Keratinocyte (primary cell): Measurements from ENCODE around the gene IGSF8. TPM values are rescaled to one million over a fixed set of nuclear protein-coding genes. Genes with fewer than 3 reads are reported as not detected.

ENCODE experiments used
- DNase-seq: peaks from one replicate; pipeline ENCODE4 v3.0.0-alpha.2; 2011; ENCODE audit warnings: low read depth, missing footprints, low spot score
- FAIRE-seq: peaks from 2 replicates; lab custom pipeline; 2011; peaks lifted over from hg19 to GRCh38; lab: Jason Lieb, UNC
- H2AFZ ChIP-seq: 2 replicates; pipeline ENCODE4 v1.6.0; 2012; ENCODE audit warnings: low read length, control low read depth, inconsistent platforms; ENCODE audit not compliant: control insufficient read depth
- H3K27ac ChIP-seq: 2 replicates; pipeline ENCODE4 v1.5.1; 2011; ENCODE audit warnings: low read length; ENCODE audit not compliant: control insufficient read depth, insufficient read depth
- H3K27me3 ChIP-seq: 3 replicates; pipeline ENCODE4 v1.6.0; 2011; ENCODE audit warnings: low read length; ENCODE audit not compliant: control insufficient read depth, insufficient read depth; ENCODE audit errors: extremely low read depth
- H3K36me3 ChIP-seq, 2 experiments: 2 replicates in 1 of 2; 3 replicates in 1 of 2; pipeline ENCODE4 v1.5.1; 2011; ENCODE audit warnings: low read length in 2 of 2, mild to moderate bottlenecking in 1 of 2; ENCODE audit not compliant: control insufficient read depth in 2 of 2, insufficient read depth in 2 of 2; ENCODE audit errors: extremely low read depth in 1 of 2
- H3K4me1 ChIP-seq: 3 replicates; pipeline ENCODE4 v1.5.1; 2011; ENCODE audit warnings: low read length; ENCODE audit not compliant: control insufficient read depth, insufficient read depth; ENCODE audit errors: extremely low read depth
- H3K4me2 ChIP-seq: 3 replicates; pipeline ENCODE4 v1.6.0; 2011; ENCODE audit warnings: low read depth, low read length; ENCODE audit not compliant: control insufficient read depth, insufficient read depth; ENCODE audit errors: extremely low read depth
- H3K4me3 ChIP-seq, 3 experiments: fragments of 200-600 bp in 1 of 3; sonication (generic) in 1 of 3; 2 replicates in 2 of 3; 3 replicates in 1 of 3; pipeline ENCODE4 v1.5.1; 2011 to 2016; ENCODE audit warnings: low read length in 3 of 3, mild to moderate bottlenecking in 3 of 3, control low read depth in 2 of 3, inconsistent platforms in 1 of 3, low read depth in 1 of 3, mixed read lengths in 1 of 3, mixed run types in 1 of 3, moderate library complexity in 1 of 3; ENCODE audit not compliant: control insufficient read depth in 2 of 3, insufficient read depth in 2 of 3; ENCODE audit errors: extremely low read depth in 1 of 3
- H3K79me2 ChIP-seq: 2 replicates; pipeline ENCODE4 v1.6.0; 2012; ENCODE audit warnings: low read length; ENCODE audit not compliant: control insufficient read depth, insufficient read depth
- H3K9ac ChIP-seq: 3 replicates; pipeline ENCODE4 v1.6.0; 2011; ENCODE audit warnings: low read length; ENCODE audit not compliant: control insufficient read depth, insufficient read depth; ENCODE audit errors: extremely low read depth
- H3K9me1 ChIP-seq: 3 replicates; pipeline ENCODE4 v1.6.0; 2011; ENCODE audit warnings: low read length; ENCODE audit not compliant: control insufficient read depth, insufficient read depth; ENCODE audit errors: extremely low read depth
- H3K9me3 ChIP-seq: 2 replicates; pipeline ENCODE4 v1.5.1; 2012; ENCODE audit warnings: low read depth, low read length; ENCODE audit not compliant: control insufficient read depth
- H4K20me1 ChIP-seq: 3 replicates; pipeline ENCODE4 v1.6.0; 2011; ENCODE audit warnings: low read length; ENCODE audit not compliant: control insufficient read depth, insufficient read depth; ENCODE audit errors: extremely low read depth
- CTCF ChIP-seq, 3 experiments: IDR thresholded peaks in 1 of 3; conservative IDR thresholded peaks in 1 of 3; optimal IDR thresholded peaks in 1 of 3; 2 replicates in 2 of 3; 3 replicates in 1 of 3; pipeline versions ENCODE3 to v1.5.1; 2011; ENCODE audit warnings: low read length in 3 of 3, mild to moderate bottlenecking in 3 of 3, moderate library complexity in 2 of 3, control low read depth in 1 of 3, inconsistent platforms in 1 of 3; ENCODE audit not compliant: insufficient read depth in 2 of 3; ENCODE audit errors: extremely low read depth in 1 of 3
- EZH2 ChIP-seq: IDR thresholded peaks from one replicate; pipeline ENCODE4 v1.6.1; 2012; ENCODE audit warnings: inconsistent platforms, mild to moderate bottlenecking, low read length, moderate library complexity
- dilution Hi-C: fragments of 300-500 bp; cut with MboI; formaldehyde crosslinking; loops from one replicate; pipeline ENCODE4 v1.7.0; 2020; ENCODE audit warnings: low sequenced_read_pairs; ENCODE audit not compliant: extremely low pct_ligation_motif_present
- polyA plus RNA-seq, 5 experiments: library from polyadenylated mRNA; depleted of rRNA in 3 of 5; stranded (reverse) in 3 of 5; stranded (forward) in 1 of 5; unstranded in 1 of 5; fragments of >200 nt; gene quantifications; 1 replicate in 1 of 5; 2 replicates in 3 of 5; 3 replicates in 1 of 5; pipeline versions ENCODE4 v1.2.1 to v1.2.3, GENCODE V29; 2011 to 2012; ENCODE audit warnings: missing spikeins in 2 of 5, low read depth in 1 of 5, low replicate concordance in 1 of 5

IGSF8 gene
- polyA plus RNA-seq, 1 donor (not counting 4 experiments of a cell fraction or from before 2014, with no cell fraction given), result 16.5 TPM

- no peak overlapping the region for H2AFZ ChIP-seq
- no peaks in the 10 kb centered on the region for H3K79me2 ChIP-seq
- H3K9ac ChIP-seq, result no peak overlapping the region
- no peak overlapping the region for H3K4me3 ChIP-seq
- H3K36me3 ChIP-seq, result no peaks in the 10 kb centered on the region
- FAIRE-seq, result no peak
- no peak for DNase-seq
- H3K4me2 ChIP-seq, result no peak overlapping the region
- H4K20me1 ChIP-seq, result no peaks in the 10 kb centered on the region
- H3K9me3 ChIP-seq, result no peaks in the 10 kb centered on the region
- no peak for TF ChIP-seq CTCF (optimal IDR thresholded peaks at IDR 0.05 in 1 of 3, IDR thresholded peaks at IDR 0.05 in 1 of 3, conservative IDR thresholded peaks at IDR 0.05 in 1 of 3; ENCODE audit: extremely low read depth in 1 of 3, insufficient read depth in 2 of 3, low read length in 3 of 3)
- TF ChIP-seq EZH2, result no peak
- dilution Hi-C loops, result no loop called here
- H3K9me1 ChIP-seq, result no peaks in the 10 kb centered on the region
- H3K27ac ChIP-seq, result no peak overlapping the region
- H3K4me1 ChIP-seq, result no peaks in the 10 kb centered on the region
- peaks cover 20% of the 10 kb centered on the region for H3K27me3 ChIP-seq
Measured at GRCh38 chr1:160076295-160076694, 22.1 kb downstream of the IGSF8 start.

GRCh38 chr1:160075836-160076235 lies 22.6 kb downstream of the IGSF8 start:
- no peaks in the 10 kb centered on the region for H3K36me3 ChIP-seq
- H4K20me1 ChIP-seq, result no peaks in the 10 kb centered on the region
- FAIRE-seq, result no peak
- H3K27ac ChIP-seq, result no peak overlapping the region
- H3K9ac ChIP-seq, result no peak overlapping the region
- no peak overlapping the region for H2AFZ ChIP-seq
- H3K9me1 ChIP-seq, result no peaks in the 10 kb centered on the region
- TF ChIP-seq CTCF (optimal IDR thresholded peaks at IDR 0.05 in 1 of 3, IDR thresholded peaks at IDR 0.05 in 1 of 3, conservative IDR thresholded peaks at IDR 0.05 in 1 of 3; ENCODE audit: extremely low read depth in 1 of 3, insufficient read depth in 2 of 3, low read length in 3 of 3) (no peak), EZH2 (no peak)
- no peaks in the 10 kb centered on the region for H3K4me1 ChIP-seq
- H3K27me3 ChIP-seq, result peaks cover 18% of the 10 kb centered on the region
- dilution Hi-C loops, result no loop called here
- H3K4me3 ChIP-seq, result no peak overlapping the region
- H3K9me3 ChIP-seq, result no peaks in the 10 kb centered on the region
- no peak overlapping the region for H3K4me2 ChIP-seq
- no peaks in the 10 kb centered on the region for H3K79me2 ChIP-seq
- no peak for DNase-seq
